ENCODE data around the gene PGAP6. TPM values are rescaled to one million over a fixed set of nuclear protein-coding genes. Genes with fewer than 3 reads are reported as not detected.

Gene PGAP6
- total RNA-seq, 1 donor, result 54.3 TPM

DNA sequence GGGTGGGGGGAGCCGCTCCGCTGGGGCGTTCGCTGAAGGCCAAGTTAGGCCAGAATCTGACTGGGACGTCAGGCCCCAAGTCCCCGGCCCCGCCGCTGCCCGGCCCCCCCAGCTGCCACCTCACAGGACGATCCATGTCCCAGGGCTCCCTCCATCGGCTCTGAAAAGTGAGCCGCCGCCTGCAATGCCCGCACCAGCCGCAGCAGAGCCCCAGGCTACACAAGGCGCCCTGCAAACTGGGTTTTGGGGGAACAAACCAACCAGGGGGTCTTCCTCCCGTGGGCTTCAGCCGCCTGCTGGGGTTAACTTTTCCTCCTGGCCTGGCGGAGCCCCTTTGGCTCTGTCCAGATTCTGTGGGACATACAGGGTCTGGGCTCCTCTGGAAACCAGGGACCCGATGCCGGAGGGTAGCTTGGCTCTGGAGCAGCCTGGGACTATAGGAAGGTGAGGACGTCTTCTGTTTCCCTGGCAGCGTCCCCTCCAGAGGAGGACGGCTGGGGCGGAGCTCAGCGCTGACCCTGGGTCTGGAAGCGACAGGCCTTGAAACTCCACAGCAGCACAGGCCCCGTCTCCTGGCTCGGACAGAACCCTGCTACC is 16.1 kb upstream of the PGAP6 start:
- H3K4me2 ChIP-seq (ENCODE audit: insufficient read depth, low read length), result peak overlapping the region; percentile 61
- peak overlapping the region; percentile 23 for H3K27ac ChIP-seq (ENCODE audit: low read depth, low read length)
- peaks cover 9% of the 10 kb centered on the region for H3K4me1 ChIP-seq (ENCODE audit: insufficient read depth, low read length)
- peaks cover 7% of the 10 kb centered on the region for H4K20me1 ChIP-seq (ENCODE audit: insufficient read depth, low read length)
- no peak overlapping the region for H2AFZ ChIP-seq (ENCODE audit: low read length)
- H3K79me2 ChIP-seq (ENCODE audit: insufficient read depth, low read length), result peaks cover 10% of the 10 kb centered on the region
- TF ChIP-seq, protein P1, sequence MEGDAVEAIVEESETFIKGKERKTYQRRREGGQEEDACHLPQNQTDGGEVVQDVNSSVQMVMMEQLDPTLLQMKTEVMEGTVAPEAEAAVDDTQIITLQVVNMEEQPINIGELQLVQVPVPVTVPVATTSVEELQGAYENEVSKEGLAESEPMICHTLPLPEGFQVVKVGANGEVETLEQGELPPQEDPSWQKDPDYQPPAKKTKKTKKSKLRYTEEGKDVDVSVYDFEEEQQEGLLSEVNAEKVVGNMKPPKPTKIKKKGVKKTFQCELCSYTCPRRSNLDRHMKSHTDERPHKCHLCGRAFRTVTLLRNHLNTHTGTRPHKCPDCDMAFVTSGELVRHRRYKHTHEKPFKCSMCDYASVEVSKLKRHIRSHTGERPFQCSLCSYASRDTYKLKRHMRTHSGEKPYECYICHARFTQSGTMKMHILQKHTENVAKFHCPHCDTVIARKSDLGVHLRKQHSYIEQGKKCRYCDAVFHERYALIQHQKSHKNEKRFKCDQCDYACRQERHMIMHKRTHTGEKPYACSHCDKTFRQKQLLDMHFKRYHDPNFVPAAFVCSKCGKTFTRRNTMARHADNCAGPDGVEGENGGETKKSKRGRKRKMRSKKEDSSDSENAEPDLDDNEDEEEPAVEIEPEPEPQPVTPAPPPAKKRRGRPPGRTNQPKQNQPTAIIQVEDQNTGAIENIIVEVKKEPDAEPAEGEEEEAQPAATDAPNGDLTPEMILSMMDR (IDR thresholded peaks at IDR 0.05; ENCODE audit: extremely low read depth, low read depth, low read length), result peak; percentile 41
- H3K9me3 ChIP-seq (ENCODE audit: low read depth, low read length), result no peaks in the 10 kb centered on the region
- H3K36me3 ChIP-seq (ENCODE audit: insufficient read depth, low read length), result peaks cover 6% of the 10 kb centered on the region
- peak; percentile 99 for DNase-seq (ENCODE audit: insufficient read length, low spot score, missing footprints)
- H3K4me3 ChIP-seq (ENCODE audit: insufficient read depth, low read length), result peak overlapping the region; percentile 43
- H3K27me3 ChIP-seq (ENCODE audit: insufficient read depth, low read length), result no peaks in the 10 kb centered on the region

DNA sequence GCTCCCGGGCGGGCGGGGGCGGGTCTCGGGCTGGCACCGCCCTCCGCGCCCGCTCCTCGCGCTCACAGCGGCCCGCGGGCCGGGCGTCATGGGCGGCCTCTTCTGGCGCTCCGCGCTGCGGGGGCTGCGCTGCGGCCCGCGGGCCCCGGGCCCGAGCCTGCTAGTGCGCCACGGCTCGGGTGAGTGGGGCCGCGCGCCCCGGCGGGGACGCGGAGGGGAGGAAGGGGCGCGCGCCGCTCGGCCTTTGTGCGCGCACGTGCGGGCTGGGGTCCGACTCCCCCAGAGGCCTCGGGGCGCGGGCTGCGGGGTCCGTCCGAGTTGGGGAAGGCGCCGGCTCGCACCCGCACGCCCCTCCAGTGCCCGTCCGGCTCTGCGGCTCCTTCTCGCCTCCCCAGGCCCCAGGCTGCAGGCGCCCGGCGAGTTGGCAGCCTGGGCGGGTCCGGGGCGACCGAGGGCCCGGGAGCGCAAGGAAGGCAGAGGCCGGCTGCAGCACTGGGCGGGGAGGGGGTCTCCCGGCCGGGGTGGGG is 15.4 kb upstream of the PGAP6 start, which contains the start of gene NME4:
Gene NME4, plus strand, starts transcription at position 65 of the 527 bp plus-strand sequence. Its CDS starts 24 bp downstream, at position 89.
- peak; percentile 97 for DNase-seq (ENCODE audit: insufficient read length, low spot score, missing footprints)
- TF ChIP-seq, protein P1 (IDR thresholded peaks at IDR 0.05; ENCODE audit: extremely low read depth, low read depth, low read length), result no peak
- H3K79me2 ChIP-seq (ENCODE audit: insufficient read depth, low read length), result peaks cover 7% of the 10 kb centered on the region

DNA sequence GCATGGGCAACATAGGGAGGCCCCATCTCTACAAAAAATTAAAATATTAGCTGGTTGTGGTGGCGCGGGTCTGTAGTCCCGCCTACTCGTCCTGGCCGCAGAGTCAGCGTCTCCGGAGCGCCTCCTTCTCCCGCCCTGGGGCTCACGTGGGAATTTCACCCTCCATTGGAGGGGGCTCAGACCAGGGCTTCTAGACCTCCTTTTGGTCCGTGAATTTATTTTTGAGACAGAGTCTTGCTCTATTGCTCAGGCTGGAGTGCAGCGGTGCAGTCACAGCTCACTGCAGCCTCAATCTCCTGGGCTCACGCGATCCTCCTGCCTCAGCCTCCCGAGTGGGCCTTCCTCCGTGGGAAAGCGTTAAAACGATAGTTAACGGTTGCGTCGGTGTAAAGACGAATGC is 14.8 kb upstream of the PGAP6 start:
- H3K4me2 ChIP-seq (ENCODE audit: insufficient read depth, low read length), result peak overlapping the region; percentile 89
- H3K79me2 ChIP-seq (ENCODE audit: insufficient read depth, low read length), result peaks cover 7% of the 10 kb centered on the region
- H3K27ac ChIP-seq (ENCODE audit: low read depth, low read length), result no peak overlapping the region
- DNase-seq (ENCODE audit: insufficient read length, low spot score, missing footprints), result peak; percentile 98
- H2AFZ ChIP-seq (ENCODE audit: low read length), result peak overlapping the region; percentile 92
- H3K4me3 ChIP-seq (ENCODE audit: insufficient read depth, low read length), result peak overlapping the region; percentile 66
- H3K36me3 ChIP-seq (ENCODE audit: insufficient read depth, low read length), result peaks cover 6% of the 10 kb centered on the region
- TF ChIP-seq, protein P1 (IDR thresholded peaks at IDR 0.05; ENCODE audit: extremely low read depth, low read depth, low read length), result no peak
- H3K27me3 ChIP-seq (ENCODE audit: insufficient read depth, low read length), result no peaks in the 10 kb centered on the region
- H3K4me1 ChIP-seq (ENCODE audit: insufficient read depth, low read length), result peaks cover 6% of the 10 kb centered on the region
- H4K20me1 ChIP-seq (ENCODE audit: insufficient read depth, low read length), result peaks cover 7% of the 10 kb centered on the region
- H3K9me3 ChIP-seq (ENCODE audit: low read depth, low read length), result no peaks in the 10 kb centered on the region

More for the DNA sequence above, 15.4 kb upstream of the PGAP6 start, which contains the start of gene NME4:
- H3K4me3 ChIP-seq (ENCODE audit: insufficient read depth, low read length), result peak within 1 kb of the TSS; percentile 73
- H4K20me1 ChIP-seq (ENCODE audit: insufficient read depth, low read length), result peaks cover 7% of the 10 kb centered on the region
- peak within 1 kb of the TSS; percentile 92 for H2AFZ ChIP-seq (ENCODE audit: low read length)
- no peaks in the 10 kb centered on the region for H3K9me3 ChIP-seq (ENCODE audit: low read depth, low read length)
- no peaks in the 10 kb centered on the region for H3K27me3 ChIP-seq (ENCODE audit: insufficient read depth, low read length)
- H3K4me2 ChIP-seq (ENCODE audit: insufficient read depth, low read length), result peak within 1 kb of the TSS; percentile 89
- H3K4me1 ChIP-seq (ENCODE audit: insufficient read depth, low read length), result peaks cover 6% of the 10 kb centered on the region
- H3K36me3 ChIP-seq (ENCODE audit: insufficient read depth, low read length), result peaks cover 6% of the 10 kb centered on the region
- H3K27ac ChIP-seq (ENCODE audit: low read depth, low read length), result peak within 1 kb of the TSS; percentile 23

DNA sequence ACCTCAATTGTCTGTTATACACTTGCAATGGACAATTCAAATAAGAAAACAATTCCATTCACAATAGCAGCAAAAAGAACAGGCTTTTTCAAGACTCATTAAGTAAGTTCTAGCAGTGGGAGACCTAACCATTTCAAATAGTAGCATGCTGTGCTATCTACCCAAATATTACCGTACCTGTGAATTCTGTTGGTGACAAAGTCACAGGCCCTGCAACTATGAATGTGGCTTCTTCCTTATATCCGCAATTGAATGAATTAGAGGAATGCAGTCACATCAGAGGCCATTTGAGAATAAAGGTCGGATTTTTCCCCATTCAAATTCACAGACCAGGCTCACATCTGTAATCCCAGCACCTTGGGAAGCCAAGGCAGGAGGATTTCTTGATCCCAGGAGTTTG is 14.4 kb upstream of the PGAP6 start:
- no peaks in the 10 kb centered on the region for H3K9me3 ChIP-seq (ENCODE audit: low read depth, low read length)
- peaks cover 7% of the 10 kb centered on the region for H3K79me2 ChIP-seq (ENCODE audit: insufficient read depth, low read length)
- no peaks in the 10 kb centered on the region for H3K27me3 ChIP-seq (ENCODE audit: insufficient read depth, low read length)
- TF ChIP-seq, protein P1 (IDR thresholded peaks at IDR 0.05; ENCODE audit: extremely low read depth, low read depth, low read length), result no peak
- H3K4me2 ChIP-seq (ENCODE audit: insufficient read depth, low read length), result peak overlapping the region; percentile 89
- H3K36me3 ChIP-seq (ENCODE audit: insufficient read depth, low read length), result peaks cover 6% of the 10 kb centered on the region
- peaks cover 7% of the 10 kb centered on the region for H4K20me1 ChIP-seq (ENCODE audit: insufficient read depth, low read length)
- peak overlapping the region; percentile 92 for H2AFZ ChIP-seq (ENCODE audit: low read length)
- peak overlapping the region; percentile 66 for H3K4me3 ChIP-seq (ENCODE audit: insufficient read depth, low read length)
- peaks cover 6% of the 10 kb centered on the region for H3K4me1 ChIP-seq (ENCODE audit: insufficient read depth, low read length)
- DNase-seq (ENCODE audit: insufficient read length, low spot score, missing footprints), result no peak
- H3K27ac ChIP-seq (ENCODE audit: low read depth, low read length), result no peak overlapping the region
